ENCODE data around the gene DDX39A.
A peak's percentile ranks its signal among the peaks of the same experiment; 100 is the strongest.
"Not testable (repeated sequence)": the region's sequence is repeated elsewhere in the genome, so short reads cannot be mapped to it uniquely, and the experiment has no call there.

The DDX39A gene

DNA sequence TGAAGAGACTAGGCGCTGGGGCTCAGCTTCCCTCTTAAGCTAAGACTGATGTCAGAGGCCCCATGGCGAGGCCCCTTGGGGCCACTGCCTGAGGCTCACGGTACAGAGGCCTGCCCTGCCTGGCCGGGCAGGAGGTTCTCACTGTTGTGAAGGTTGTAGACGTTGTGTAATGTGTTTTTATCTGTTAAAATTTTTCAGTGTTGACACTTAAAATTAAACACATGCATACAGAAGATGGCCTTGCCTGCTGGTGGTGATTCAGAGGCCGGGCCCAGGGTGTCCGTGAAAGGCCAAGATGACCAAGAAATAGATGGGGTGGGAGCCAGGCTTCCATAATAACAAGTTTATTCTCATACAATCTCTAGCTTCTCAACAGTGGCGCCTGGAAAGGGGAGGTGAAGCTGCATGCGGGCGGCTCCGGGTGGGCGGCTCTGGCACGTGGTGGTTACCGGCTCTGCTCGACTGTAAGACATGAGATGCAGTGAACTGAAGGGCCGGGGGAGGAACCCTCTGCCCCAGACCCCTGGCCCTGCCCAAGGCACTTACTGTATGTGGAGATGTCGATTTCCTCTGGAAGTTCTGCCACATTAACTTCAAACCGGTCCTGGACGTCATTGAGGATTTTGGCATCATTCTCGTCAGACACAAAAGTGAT is 10.5 kb downstream of the DDX39A start:
- DNase-seq (ENCODE audit: low spot score) = no peak

DNA sequence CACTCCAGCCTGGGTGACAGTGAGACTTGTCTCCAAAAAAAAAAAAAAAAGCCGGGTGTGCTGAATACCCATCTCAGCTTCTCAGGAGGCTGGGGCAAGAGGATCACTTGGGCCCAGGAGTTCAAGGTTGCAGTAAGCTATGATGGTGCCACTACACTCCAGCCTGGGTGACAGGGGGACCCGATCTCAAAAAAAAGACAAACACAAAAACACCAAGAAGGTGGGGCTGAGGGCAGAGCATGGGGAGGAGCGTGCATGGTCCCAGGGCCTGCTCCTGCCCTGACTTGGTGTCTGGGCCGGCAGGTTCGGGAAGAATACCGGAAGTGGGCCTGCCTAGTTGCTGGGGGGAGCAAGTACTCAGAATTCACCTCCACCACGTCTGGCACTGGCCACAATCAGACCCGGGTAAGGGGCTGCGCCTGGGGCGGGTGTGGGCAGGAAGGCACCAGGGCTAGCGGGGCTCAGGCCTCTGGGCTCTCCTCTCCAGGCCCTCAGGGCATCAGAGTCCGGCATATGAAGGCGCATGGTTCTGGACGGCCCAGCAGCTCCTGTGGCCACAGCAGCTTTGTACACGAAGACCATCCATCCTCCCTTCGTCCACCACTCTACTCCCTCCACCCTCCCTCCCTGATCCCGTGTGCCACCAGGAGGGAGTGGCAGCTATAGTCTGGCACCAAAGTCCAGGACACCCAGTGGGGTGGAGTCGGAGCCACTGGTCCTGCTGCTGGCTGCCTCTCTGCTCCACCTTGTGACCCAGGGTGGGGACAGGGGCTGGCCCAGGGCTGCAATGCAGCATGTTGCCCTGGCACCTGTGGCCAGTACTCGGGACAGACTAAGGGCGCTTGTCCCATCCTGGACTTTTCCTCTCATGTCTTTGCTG is 11.3 kb downstream of the DDX39A start:
- no peak for DNase-seq (ENCODE audit: low spot score)

DNA sequence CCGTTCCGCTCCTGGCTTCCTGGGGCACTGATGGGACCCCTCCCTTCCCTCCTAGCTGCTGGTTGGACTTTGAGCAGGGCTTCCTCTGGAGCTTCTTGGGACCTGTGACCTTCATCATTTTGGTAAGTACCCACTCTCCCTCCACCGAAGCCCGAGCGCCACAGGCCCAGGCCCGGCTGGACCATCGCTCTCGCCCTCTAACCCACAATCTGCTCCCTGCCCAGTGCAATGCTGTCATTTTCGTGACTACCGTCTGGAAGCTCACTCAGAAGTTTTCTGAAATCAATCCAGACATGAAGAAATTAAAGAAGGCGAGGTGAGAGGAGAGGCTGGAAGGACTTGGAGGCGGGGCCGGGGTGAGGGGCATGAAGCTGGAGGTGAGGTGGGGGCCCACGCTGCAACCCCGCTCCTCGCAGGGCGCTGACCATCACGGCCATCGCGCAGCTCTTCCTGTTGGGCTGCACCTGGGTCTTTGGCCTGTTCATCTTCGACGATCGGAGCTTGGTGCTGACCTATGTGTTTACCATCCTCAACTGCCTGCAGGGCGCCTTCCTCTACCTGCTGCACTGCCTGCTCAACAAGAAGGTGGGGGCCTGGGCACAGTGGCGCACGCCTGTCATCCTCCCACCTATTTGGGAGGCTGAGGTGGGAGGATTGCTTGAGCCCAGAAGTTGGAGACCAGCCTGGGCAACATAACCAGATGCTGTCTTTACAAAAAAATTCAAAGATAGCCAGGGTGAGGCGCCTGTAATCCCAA is 12.3 kb downstream of the DDX39A start:
- DNase-seq (ENCODE audit: low spot score) = no peak

DNA sequence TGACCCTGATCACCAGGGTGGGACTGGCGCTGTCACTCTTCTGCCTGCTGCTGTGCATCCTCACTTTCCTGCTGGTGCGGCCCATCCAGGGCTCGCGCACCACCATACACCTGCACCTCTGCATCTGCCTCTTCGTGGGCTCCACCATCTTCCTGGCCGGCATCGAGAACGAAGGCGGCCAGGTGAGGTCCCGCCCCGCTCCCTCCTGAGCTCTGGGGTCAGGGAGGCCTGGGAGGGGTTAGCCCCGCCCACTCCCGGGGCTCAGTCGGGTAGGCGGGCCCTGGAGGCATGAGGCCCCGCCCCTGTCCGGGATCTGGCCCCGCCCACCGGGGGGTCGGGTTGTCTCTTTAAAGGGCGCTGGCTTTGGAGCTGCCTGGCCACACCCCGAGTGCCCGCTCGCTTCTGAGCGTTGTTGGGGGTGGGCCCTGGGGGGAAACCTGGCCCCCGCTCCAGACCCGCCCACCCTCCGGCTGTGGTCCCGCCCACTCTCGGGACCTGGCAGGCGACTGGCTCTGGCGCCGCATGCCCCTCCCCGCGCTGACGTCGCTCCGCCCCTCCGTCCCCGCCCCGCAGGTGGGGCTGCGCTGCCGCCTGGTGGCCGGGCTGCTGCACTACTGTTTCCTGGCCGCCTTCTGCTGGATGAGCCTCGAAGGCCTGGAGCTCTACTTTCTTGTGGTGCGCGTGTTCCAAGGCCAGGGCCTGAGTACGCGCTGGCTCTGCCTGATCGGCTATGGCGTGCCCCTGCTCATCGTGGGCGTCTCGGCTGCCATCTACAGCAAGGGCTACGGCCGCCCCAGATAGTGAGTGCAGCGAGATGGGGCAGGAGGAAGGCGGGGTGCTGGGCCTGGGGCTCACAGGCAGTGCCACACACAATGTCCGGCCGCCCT is 13.1 kb downstream of the DDX39A start:
- DNase-seq (ENCODE audit: low spot score) = peak; percentile 76

DNA sequence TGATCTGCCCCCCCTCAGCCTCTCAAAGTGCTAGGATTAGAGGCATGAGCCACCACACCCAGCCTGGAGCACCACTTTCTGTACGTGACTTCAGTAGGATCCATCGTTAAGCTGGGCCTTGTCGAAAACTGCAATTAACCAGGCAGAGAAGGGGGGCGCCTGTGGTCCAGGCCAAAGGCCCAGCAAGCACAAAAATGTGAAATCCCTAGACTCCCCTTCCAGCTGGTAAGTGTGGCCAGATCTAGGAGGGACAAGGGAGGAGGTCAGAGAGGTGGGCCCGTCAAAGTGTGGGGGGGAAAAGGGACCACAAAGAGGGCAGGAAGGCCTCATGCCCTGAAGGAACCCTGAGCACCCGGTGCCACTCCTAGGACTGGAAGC is 13.8 kb downstream of the DDX39A start:
- no peak for DNase-seq (ENCODE audit: low spot score)

DNA sequence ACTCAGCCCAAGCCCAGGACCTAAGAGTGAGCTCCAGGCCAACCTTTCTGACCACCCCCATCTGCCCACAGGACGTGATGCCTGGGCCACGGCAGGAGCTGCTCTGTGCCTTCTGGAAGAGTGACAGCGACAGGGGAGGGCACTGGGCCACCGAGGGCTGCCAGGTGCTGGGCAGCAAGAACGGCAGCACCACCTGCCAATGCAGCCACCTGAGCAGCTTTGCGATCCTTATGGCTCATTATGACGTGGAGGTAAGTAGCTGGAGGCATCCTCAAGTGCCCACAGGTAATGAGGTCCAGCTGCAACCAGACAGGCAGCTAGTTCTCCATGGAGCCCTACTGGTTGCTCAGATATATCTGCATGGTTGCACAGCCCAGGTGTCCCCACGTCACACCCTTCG is 14.8 kb downstream of the DDX39A start:
- no peak for DNase-seq (ENCODE audit: low spot score)

DNA sequence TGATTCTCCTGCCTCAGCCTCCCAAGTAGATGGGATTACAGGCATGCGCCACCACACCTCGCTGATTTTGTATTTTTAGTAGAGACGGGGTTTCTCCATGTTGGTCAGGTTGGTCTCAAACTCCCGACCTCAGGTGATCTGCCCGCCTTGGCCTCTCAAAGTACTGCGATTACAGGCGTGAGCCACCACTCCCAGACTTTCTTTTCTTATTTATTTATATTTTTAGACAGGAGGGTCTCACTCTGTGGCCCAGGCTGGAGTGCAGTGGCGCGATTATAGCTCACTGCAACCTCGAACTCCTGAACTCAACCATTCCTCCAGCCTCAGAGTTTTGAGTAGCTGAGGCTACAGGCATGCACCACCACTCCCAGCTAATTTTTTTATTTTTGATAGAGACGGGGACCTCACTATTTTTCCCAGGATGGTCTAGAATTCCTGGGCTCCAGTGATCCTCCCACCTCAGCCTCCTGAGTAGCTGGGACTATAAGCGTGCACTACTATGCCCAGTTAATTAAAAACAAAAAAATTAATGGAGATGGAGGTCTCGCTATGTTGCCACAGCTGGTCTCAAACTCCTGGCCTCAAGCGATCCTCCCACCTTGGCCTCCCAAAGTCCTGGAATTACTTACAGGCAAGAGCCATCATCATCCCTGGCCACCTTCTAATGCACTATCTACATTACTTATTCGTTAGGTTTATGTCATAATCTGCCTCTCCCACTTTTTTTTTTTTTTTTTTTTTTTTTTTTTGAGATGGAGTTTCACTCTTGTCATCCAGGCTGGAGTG is 15.8 kb downstream of the DDX39A start:
- DNase-seq (ENCODE audit: low spot score) = not testable (repeated sequence)

DNA sequence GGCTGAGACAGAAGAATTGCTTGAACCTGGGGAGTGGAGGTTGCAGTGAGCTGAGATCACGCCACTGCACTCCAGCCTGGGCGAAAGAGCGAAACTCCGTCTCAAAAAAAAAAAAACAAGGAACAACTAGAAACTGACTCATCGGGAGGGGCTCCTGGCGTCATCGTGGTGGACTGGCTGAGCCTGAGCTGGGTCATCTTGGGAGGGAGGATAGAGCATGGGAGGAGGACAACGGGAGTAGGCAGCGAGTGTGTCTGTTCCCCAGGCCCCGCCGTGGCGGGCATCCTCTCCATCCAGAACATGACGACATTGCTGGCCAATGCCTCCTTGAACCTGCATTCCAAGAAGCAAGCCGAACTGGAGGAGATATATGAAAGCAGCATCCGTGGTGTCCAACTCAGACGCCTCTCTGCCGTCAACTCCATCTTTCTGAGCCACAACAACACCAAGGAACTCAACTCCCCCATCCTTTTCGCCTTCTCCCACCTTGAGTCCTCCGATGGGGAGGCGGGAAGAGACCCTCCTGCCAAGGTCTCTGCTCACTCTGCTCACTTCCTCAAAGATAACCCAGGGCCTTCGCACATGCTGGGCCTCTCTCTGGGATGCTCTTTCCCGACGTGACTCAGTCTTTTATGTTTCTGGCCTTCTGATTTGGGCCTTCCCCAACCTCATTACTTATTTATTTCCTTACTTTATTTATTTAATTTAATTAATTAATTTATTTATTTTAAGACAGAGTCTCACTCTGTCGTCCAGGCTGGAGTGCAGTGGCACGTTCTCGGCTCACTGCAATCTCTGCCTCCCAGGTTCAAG is 16.6 kb downstream of the DDX39A start:
- no peak for DNase-seq (ENCODE audit: low spot score)

DNA sequence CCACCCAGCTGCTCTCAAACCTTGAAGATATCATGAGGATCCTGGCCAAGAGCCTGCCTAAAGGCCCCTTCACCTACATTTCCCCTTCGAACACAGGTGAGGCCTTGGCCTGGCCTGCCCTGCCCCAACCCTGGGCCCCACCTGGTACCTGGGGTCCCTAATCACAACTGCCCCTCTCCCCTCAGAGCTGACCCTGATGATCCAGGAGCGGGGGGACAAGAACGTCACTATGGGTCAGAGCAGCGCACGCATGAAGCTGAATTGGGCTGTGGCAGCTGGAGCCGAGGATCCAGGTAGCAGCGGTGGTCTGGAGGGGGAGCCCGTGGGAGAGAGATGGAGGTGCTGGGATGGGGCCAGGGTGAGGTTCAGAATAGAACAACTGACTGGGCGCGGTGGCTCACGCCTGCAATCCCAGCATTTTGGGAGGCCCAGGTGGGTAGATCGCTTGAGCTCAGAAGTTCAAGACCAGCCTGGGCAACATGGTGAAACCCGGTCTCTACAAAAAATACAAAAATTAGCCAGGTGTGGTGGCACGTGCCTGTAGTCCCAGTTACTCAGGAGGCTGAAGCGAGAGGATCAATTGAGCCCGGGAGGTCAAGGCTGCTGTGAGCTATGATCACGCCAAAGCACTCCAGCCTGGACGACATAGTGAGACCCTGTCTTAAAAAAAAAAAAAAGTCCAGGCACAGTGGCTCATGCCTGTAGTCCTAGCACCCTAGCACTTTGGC is 17.5 kb downstream of the DDX39A start:
- DNase-seq (ENCODE audit: low spot score) = no peak

DNA sequence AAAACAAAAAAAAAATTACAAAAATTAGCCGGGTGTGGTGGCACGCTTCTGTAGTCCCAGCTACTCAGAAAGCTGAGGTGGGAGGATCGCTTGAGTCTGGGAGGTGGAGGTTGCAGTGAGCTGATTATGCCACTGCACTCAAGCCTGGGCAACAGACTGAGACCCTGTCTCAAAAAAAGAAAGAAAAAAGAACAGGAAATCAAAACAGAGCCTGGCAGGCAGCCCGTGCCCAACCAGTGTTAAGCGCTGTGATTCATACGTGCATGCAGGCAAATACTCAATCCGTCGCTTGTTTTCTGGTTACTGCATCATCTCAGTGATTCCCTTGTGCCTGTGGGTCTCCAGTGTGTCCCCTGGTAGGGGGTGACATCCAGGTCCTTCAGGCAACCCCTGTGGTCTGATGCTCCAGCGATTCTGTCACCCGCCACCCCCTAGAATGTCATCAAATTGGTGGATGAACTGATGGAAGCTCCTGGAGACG is 18.1 kb downstream of the DDX39A start:
- no peak for DNase-seq (ENCODE audit: low spot score)

DNA sequence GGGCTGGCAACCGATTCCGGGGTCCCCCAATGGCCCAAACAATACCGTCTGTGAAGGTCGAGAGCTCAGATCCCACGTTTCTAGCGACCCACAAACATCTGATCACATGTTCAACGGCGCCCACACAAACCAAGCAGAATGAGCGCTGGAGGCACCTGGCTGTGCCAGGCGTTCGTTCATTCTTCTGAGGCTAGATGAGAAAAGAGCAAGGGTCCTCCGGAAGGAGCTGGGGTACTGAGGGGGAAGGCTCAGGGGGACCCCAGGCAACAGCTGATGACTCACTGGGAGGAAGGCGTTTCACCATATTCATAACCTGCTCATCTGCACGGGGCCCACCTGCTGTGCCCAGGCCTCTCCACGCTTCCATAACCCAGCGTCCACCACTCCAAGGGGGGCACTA is 22.0 kb downstream of the DDX39A start:
- not testable (repeated sequence) for DNase-seq (ENCODE audit: low spot score)

DNA sequence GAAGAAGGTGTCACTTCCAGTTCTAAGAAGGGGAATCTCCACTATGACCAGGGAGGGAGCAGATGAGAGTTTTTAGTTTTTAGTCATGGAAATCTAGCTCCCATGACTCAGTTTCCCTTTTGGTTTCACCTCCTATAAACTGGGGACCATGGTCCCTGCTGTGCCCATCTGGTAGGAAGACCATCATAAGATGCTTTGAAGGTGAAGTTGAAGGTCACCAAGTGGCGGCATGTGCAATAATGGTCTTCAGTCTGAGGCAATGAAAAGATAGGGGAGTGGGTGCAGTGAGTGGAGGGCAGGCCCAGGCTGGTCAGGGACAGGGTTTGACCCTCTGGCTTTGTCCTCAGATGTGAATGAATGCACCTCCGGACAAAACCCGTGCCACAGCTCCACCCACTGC is 22.4 kb downstream of the DDX39A start:
- DNase-seq (ENCODE audit: low spot score) = not testable (repeated sequence)

DNA sequence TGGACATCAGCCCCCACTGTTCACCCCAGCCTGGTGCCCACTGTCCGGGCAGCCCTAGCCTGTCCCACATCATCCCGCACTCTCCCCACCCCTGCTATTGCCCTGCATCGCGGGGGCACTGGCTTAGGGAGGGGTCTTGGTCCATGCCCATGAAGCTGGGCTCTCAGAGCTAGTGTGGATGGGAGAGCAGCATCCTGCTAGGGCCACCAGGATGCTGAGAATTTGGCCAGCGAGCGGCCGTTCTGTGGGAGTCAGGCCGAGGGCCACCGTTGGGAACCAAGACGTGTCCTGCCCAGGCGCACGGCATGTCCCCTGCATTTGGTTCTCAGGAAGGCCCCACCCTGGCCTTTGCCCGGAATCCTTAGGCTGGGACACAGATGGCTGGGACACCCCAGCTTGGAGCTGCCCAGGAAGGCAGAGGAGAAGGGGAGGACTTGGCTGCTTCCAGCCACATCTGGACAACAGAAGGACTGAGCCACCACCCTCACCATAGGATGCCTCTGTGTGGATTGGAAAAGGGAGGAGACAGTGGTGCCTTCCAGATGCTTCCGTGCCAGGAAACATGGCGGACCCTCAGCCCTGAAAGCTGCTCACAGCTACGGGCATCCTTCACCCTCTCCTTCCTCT is 23.3 kb downstream of the DDX39A start:
- DNase-seq (ENCODE audit: low spot score) = no peak

DNA sequence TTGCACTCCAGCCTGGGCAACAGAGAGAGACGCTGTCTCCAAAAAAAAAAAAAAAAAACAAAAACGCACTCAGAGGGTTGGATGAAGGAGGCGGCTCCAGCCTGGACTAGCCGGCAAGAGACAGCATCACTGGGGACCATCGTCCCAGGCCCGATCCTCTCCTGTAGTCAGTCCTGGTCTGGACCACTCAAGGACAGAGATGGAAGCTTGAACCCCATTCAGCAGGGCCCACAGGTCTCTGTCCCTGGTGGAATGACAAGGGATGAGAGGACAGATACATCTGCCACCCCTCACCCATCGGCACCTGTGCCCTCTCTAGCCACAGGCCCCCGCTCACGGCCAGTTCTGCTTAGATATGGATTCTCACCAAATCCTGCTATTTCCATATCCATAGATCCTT is 23.9 kb downstream of the DDX39A start:
- no peak for DNase-seq (ENCODE audit: low spot score)

DNA sequence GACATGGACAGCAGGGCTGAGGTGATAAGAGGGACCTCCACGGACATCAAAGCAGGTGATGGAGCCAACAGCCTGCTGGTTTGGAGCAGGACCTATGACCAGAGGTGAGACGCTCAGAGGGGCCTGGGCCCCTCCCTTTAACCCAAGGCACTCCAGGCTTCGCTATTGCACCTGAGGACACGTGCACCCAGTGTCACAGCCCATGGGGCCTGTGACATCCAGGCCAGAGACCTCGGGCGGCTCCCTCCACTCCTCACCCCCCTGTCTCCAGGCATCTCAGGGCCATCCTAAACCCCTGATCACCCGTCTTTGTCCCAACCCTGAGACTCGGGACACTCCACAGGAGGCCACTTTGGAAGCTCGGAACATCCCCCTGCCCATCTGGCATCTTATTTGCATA is 25.0 kb downstream of the DDX39A start:
- no peak for DNase-seq (ENCODE audit: low spot score)

DNA sequence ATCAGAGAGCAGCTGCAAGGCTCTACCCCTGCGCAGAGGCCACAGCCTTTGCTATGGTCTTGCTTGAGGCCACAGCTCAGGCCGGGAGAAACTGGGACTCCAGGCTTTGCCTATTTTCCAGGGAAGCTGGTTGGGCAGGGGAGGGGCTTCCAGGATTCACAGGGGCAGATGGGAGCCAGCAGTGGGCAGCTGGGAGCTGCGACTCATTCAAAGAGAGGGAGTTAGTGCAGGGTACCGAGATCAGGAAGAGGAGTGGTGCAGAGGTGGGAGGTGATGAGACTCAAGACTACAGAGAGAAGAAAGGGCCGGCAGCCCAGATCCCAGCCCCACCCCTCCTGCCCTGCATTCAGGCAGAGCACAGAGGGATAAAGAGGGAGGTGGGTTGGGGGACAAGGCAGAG is 25.8 kb downstream of the DDX39A start:
- DNase-seq (ENCODE audit: low spot score) = no peak

DNA sequence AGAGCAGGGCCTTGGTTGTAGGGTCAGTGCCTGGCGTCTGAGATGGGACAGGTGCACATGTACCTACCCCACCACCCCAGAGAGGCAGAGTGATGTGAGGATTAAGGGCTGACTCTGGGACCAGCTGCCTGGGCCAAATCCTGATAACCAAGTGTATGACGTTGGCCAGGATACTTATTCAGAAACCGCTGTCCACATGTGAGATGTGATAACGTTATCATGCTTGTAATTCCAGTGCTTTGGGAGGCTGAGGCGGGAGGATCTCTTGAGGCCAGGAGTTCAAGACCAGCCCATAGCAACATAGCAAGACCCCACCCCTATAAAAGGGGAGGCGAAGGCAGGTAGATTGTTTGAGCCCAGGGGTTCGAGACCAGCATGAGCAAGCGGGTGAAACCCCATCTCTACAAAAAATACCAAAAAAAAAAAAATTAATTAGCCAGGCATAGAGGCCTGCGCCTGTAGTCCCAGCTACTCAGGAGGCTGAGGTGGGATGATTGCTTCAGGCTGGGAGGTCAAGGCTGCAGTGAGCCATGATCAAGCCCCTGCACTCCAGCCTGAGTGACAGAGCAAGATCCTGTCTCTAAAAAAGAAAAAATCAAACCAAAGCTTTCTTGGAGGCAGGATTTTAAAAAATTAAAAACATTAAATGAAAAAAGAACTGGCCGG is 27.9 kb downstream of the DDX39A start:
- DNase-seq (ENCODE audit: low spot score) = no peak

DNA sequence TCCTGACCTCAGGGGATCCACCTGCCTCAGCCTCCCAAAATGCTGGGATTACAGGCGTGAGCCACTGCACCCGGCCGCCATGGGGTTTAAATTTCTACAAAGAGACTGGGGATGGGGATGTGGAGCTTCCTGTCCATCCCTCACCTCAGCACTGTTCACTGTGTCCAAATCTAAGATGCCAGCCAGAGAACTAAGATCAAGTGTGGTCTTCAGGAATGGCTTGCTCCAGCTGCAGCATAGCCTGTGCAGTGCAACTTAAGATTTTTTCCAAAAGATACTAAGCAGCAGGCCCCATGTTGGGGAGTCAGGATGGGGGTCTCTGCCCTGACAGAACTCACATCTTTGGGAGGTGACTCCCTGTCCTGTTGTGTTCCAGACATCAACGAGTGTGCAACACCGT is 28.6 kb downstream of the DDX39A start:
- no peak for DNase-seq (ENCODE audit: low spot score)

Measured in pons (tissue), 1 donor.